Cardiac muscle cell (in vitro differentiated cells and primary cell): ENCODE data around the gene FHIT. TPM values are rescaled to one million over a fixed set of nuclear protein-coding genes. Genes with fewer than 3 reads are reported as not detected.

Experiments
- DNase-seq, 2 donors: peaks; one replicate each; pipeline versions ENCODE4 v3.0.0 to v3.0.0-alpha.2; 2010 to 2017; ENCODE audit warnings: low read depth in 1 of 2, low spot score in 1 of 2
- H3K27ac ChIP-seq: fragments of 200-600 bp; sonication (generic); 2 replicates; pipeline ENCODE4 v1.5.1; 2016
- H3K27me3 ChIP-seq: fragments of 200-600 bp; sonication (generic); 2 replicates; pipeline ENCODE4 v1.6.0; 2016; ENCODE audit warnings: control low read depth
- H3K36me3 ChIP-seq: fragments of 200-600 bp; sonication (generic); 2 replicates; pipeline ENCODE4 v1.5.1; 2016; ENCODE audit warnings: control low read depth
- H3K4me1 ChIP-seq: fragments of 200-600 bp; sonication (generic); 2 replicates; pipeline ENCODE4 v1.8.1; 2017; ENCODE audit warnings: low read depth, mild to moderate bottlenecking, mixed run types
- H3K4me3 ChIP-seq: fragments of 200-600 bp; sonication (generic); 2 replicates; pipeline ENCODE4 v1.5.1; 2016; ENCODE audit warnings: mild to moderate bottlenecking
- H3K9me3 ChIP-seq: fragments of 200-600 bp; sonication (generic); 2 replicates; pipeline ENCODE4 v1.5.1; 2017; ENCODE audit warnings: low read depth, mild to moderate bottlenecking, control low read depth
- polyA plus RNA-seq: library from polyadenylated mRNA; unstranded; fragments of >200 nt; fragmentation: Nextera tagmentation; extraction: Ambion mirVana; gene quantifications from 2 replicates; pipeline ENCODE4 v1.2.1, GENCODE V29; 2016
- total RNA-seq: library from RNA; depleted of rRNA; stranded (reverse); fragments of >200 nt; gene quantifications from 2 replicates; pipeline ENCODE4 v1.2.3, GENCODE V29; 2016
- TF ChIP-seq, protein P1 (sequence below): IDR thresholded peaks from 2 replicates; pipeline ENCODE4 v1.5.1; 2012; ENCODE audit warnings: low read depth, mild to moderate bottlenecking, low read length

The FHIT gene
- total and polyA plus RNA-seq, 2 experiments from 2014 or later: 6.9 to 12.5 TPM

DNA sequence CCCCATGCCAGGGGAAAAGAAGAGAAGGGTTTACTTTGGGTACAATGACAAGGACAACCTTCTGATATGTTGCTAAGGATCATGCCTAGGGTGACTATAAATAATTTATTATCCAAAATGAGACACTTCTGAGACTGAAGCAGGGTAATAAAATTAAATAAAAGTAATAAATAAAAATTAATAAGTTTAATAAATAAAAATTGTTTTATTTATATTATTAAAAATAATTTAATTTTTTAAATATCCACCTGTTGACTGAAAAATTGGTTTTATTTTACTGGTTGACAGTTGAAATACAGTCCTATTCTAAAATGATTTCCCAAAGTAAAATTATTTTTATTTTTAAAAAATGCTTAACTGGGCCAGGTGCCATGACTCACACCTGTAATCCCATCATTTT, 102.0 kb downstream of the FHIT start:
- H3K27me3 ChIP-seq: no peaks in the 10 kb centered on the region
- no peaks in the 10 kb centered on the region for H3K4me1 ChIP-seq
- H3K4me3 ChIP-seq: no peak overlapping the region
- no peak overlapping the region for H3K27ac ChIP-seq
- no peaks in the 10 kb centered on the region for H3K9me3 ChIP-seq
- TF ChIP-seq, protein P1, sequence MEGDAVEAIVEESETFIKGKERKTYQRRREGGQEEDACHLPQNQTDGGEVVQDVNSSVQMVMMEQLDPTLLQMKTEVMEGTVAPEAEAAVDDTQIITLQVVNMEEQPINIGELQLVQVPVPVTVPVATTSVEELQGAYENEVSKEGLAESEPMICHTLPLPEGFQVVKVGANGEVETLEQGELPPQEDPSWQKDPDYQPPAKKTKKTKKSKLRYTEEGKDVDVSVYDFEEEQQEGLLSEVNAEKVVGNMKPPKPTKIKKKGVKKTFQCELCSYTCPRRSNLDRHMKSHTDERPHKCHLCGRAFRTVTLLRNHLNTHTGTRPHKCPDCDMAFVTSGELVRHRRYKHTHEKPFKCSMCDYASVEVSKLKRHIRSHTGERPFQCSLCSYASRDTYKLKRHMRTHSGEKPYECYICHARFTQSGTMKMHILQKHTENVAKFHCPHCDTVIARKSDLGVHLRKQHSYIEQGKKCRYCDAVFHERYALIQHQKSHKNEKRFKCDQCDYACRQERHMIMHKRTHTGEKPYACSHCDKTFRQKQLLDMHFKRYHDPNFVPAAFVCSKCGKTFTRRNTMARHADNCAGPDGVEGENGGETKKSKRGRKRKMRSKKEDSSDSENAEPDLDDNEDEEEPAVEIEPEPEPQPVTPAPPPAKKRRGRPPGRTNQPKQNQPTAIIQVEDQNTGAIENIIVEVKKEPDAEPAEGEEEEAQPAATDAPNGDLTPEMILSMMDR: no peak
- DNase-seq: no peak
- H3K36me3 ChIP-seq: no peaks in the 10 kb centered on the region

DNA sequence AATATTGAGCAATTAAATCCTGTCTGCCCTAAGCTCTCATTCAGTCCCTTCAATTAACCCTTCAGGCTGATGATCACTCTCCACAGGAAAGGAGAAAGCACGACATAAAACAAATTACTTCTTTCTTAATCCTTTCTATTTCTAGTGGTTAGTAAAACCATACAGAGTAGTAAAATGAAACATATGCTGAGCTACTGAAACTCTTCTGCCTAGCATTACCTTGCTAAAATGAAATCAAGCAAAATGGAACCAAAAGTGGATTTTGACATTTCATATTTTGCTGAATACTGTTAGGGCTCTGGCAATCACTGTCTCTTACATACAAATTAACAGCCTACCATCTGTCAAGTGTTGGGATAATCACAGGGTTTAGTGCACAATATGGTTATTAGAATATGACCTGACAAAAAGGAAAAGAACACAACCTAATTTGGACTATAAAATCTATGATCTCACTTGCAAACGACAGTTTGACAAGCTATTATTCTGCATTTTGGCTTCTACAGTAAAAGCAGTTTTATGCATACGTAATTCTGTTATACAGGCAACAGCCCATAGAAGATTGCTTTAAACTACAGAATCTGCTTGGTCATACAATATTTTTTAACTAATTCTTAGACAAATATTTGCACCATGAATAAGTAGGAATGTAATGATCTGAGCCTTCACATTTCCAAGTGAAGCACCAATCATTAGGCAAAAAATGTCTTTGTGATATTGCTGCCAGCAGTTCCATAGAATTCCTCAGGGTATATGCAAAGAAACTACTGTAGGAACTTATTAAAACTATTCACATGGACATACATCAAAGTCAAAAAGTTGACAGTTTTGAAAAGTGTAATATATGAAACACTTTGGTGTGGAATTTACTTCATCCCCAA, 105.0 kb downstream of the FHIT start:
- no peaks in the 10 kb centered on the region for H3K9me3 ChIP-seq
- H3K27ac ChIP-seq: no peak overlapping the region
- H3K4me3 ChIP-seq: no peak overlapping the region
- no peaks in the 10 kb centered on the region for H3K36me3 ChIP-seq
- no peaks in the 10 kb centered on the region for H3K4me1 ChIP-seq
- DNase-seq: no peak
- H3K27me3 ChIP-seq: no peaks in the 10 kb centered on the region
- TF ChIP-seq, protein P1: no peak

DNA sequence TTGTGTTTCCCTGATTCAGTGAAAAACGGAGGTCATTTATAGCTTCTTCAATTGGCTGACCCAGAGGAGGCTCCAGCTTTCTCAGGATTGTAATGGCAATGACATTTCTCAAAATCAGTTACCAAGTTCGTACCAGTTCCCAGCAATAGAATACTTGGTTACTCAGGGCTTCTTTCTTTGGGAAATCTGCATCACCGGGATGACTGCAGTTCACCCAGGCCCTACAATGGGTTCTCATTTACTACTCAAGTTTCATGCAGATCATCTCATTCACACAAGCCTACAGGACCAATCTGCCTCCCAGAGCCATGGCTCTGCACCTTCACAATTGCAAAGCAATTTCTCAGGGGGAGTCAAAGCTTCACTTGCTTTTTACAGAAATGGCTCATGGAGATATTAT, 109.6 kb downstream of the FHIT start:
- Histone ChIP-seq H3K27ac (no peak overlapping the region), H3K4me3 (no peak overlapping the region), H3K27me3 (no peaks in the 10 kb centered on the region), H3K4me1 (no peaks in the 10 kb centered on the region), H3K9me3 (no peaks in the 10 kb centered on the region), H3K36me3 (no peaks in the 10 kb centered on the region)
- DNase-seq: no peak
- TF ChIP-seq, protein P1: no peak

DNA sequence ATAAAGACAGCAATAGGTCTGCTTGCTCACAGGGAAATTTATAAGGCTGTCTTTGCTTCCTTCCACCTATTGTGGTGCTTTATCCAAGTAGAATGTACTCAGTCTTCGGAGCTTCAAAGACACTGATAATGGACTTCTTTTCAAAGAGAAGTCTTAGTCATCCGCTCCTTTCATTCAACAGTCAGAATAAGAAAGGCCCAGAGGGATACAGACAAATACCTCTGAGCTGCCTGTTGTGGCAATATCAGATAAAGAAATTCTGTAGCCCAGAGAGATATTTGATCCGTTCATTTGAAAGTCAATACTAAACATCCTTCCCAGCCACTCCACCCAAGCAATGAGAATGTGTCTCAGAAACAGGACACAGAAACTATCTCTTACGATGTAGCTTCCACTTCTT, 110.0 kb downstream of the FHIT start:
- H3K9me3 ChIP-seq: no peaks in the 10 kb centered on the region
- TF ChIP-seq, protein P1: no peak
- H3K4me3 ChIP-seq: no peak overlapping the region
- no peaks in the 10 kb centered on the region for H3K36me3 ChIP-seq
- H3K27ac ChIP-seq: no peak overlapping the region
- no peak for DNase-seq
- H3K4me1 ChIP-seq: no peaks in the 10 kb centered on the region
- H3K27me3 ChIP-seq: no peaks in the 10 kb centered on the region

DNA sequence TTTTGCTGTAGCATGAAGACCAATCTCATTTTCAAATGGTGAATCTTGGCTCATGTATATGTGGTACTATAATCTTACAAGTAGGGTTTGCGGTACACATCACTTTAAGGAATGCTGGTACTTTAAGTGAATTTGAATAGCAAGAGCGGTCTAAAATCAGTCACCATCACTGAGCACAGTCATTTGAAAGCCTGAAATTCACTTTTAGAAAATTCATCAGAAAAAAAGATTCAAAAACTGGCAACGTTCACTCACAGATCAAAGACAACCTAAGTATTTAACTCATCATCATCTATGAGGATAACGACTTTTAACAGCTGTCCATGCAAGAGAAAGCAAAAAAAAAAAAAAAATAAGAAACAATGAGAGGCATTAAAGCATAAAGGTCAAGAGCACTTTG, 111.6 kb downstream of the FHIT start:
- Histone ChIP-seq H3K27me3 (no peaks in the 10 kb centered on the region), H3K4me3 (no peak overlapping the region), H3K36me3 (no peaks in the 10 kb centered on the region), H3K27ac (no peak overlapping the region), H3K4me1 (no peaks in the 10 kb centered on the region), H3K9me3 (no peaks in the 10 kb centered on the region)
- no peak for DNase-seq
- TF ChIP-seq, protein P1: no peak
